HG02678 (cell line): ENCODE data around the gene STK26.
"Not testable (repeated sequence)": the region's sequence is repeated elsewhere in the genome, so short reads cannot be mapped to it uniquely, and the experiment has no call there.

Experiments
- ATAC-seq: cut with Tn5 transposase; IDR thresholded peaks from one replicate; pipeline ENCODE4 v1.9.1; 2021; ENCODE audit warnings: mild to moderate bottlenecking, moderate library complexity; ENCODE audit not compliant: unreplicated experiment

Gene STK26

DNA sequence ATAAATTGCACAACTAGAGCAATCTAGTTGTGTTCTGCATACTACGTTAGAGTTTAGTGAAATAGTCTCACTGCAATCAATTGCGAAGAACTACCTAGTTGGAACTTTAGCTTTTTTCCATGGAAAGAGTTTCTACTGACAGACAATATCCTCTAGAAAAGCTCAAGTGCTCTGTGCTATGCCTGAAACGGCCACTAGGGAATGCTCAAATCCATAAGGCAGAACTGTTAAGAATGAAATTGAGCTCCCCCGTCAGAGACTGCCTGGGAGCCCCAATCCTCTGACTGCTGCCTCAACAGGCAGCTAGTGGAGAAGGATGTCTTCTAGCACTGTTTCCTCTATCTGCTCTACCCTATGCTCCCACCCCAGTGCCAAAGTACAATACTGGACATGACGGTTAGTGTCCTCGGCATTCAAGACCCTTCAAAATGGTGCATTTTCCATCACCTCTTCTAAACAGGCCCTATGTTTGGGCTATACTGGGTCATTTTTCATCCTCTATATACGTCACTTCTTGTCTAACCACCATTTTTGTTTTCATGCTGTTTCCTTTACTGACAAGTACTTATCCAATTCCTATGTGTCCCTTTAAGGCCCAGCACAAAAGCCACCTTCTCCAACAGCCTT is 69.5 kb downstream of the STK26 start:
- peak; percentile 72 for ATAC-seq

GRCh38 chrX:132093239-132093860 is 70.2 kb downstream of the STK26 start:
- ATAC-seq = no peak

DNA sequence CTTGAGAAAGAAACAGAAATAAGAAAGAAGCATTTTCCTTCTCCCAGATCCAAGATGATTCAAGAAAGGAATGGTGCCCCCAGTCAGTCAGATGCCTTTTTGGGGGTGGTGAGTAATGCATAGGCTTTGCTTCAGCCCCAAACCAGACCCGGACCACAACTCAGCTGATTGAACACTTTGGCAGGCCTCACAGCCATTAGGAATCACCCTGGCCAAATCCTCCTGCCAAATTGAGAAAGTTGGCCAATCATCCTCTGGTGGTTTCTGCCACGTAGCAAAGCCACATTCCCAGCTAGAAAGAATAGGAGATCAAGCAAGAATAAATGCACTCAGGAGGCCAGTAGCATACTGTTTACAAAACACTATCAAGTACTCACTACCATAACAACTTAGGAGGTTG is 71.1 kb downstream of the STK26 start:
- no peak for ATAC-seq

- not testable (repeated sequence) for ATAC-seq
Measured at GRCh38 chrX:132098704-132099103, 75.6 kb downstream of the STK26 start.

DNA sequence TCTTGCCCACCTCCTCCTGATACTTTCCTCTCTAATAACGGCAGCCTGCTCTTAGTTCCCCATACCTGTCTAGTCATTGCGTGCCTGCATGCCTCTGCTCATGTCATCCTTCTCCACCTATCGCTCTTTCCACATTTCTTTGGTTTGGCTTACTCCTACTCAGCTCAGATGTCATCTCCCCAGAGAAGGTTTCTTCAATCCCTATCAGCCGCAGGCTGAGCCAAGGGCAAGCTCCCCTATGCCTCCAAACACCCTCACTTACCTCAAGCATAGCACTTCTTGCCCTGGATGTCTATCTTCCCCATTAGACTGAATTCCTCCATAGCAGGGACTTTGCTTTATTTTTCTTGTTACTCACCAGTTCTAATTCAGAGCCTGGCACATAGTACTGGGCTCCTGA is 78.1 kb downstream of the STK26 start:
- ATAC-seq = no peak

DNA sequence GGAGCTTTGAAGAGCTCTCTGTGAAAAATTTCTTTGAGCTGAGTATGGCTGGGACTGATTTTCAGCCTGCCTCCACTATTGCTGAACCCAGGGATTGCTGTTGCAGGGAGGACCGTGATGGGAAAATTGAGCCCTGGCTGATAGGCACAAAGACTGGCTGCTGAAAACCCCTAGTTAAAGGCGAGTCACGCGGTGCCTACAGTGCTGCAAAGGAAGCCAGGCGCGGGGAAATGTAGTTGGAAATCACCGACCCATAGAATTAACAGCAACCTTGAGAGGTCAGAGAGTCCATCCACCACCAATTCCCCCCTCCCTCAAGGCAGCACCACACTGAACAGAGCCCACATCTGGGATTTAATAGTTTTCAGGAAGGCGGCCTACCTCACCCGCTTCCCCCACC is 78.7 kb downstream of the STK26 start:
- no peak for ATAC-seq

- no peak for ATAC-seq
Measured at GRCh38 chrX:132107291-132107690, 84.2 kb downstream of the STK26 start.

- ATAC-seq = no peak
Measured at GRCh38 chrX:132114607-132115006, 91.5 kb downstream of the STK26 start.

GRCh38 chrX:132115792-132116191 is 92.7 kb downstream of the STK26 start:
- no peak for ATAC-seq

GRCh38 chrX:132118358-132118757 is 95.3 kb downstream of the STK26 start:
- no peak for ATAC-seq

- no peak for ATAC-seq
Measured at GRCh38 chrX:132119283-132119682, 96.2 kb downstream of the STK26 start.

DNA sequence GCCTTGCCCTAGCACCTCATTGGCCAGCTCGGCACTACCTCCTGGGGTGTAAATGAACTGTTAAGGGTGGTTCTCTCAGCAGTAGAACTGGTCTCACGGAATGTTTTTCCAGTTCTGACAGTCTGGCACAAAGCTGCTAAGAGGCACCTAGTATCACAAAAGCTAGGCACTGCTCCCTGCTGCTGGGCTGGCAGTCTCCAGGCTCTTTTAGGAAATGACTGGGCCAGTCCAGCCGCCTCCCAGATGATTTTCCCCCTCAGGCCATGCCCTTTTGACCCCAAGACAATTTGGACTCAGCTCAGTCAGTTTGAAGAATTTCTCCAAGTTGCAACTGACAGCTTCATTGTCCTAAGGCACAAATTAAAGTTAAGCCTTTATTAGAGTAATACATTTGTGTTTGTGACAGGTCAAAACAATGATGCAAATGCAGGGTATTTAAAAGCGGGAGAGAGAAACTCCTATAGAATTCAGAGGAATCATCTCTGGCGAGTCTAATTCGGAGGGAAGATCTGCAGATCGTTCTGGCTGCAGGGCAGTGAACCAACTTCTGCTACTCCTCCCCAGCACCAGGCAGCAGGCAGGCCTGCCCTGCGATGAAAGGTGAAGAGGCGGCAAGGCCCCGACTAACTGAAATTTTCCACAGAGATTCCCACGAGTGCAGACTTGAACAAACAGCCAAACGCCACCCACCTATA is 96.9 kb downstream of the STK26 start:
- no peak for ATAC-seq

GRCh38 chrX:132120913-132121312 is 97.8 kb downstream of the STK26 start:
- ATAC-seq = no peak
